GM23338 (cell line): Measurements from ENCODE around the gene TSLP. TPM values are rescaled to one million over a fixed set of nuclear protein-coding genes. Genes with fewer than 3 reads are reported as not detected.

ENCODE experiments used
- ATAC-seq: fragments of 200-7000 bp; cut with Tn5 transposase; 3 replicates; pipeline ENCODE4 v1.9.1; 2020
- DNase-seq: peaks from one replicate; pipeline ENCODE4 v3.0.0-alpha.2; 2015; ENCODE audit warnings: low spot score
- H2AFZ ChIP-seq: fragments of 200-600 bp; sonication (generic); 2 replicates; pipeline ENCODE4 v1.8.0; 2016; ENCODE audit warnings: antibody characterized with exemption, mild to moderate bottlenecking, moderate library complexity
- H3F3A ChIP-seq: fragments of 200-600 bp; sonication (generic); replicated peaks from 2 replicates; pipeline ENCODE4 v1.8.0; 2017; ENCODE audit warnings: antibody characterized with exemption, mixed run types, low read depth
- H3K27ac ChIP-seq: fragments of 200-600 bp; sonication (generic); 2 replicates; pipeline ENCODE4 v1.6.1; 2016; ENCODE audit warnings: low read depth
- H3K27me3 ChIP-seq: fragments of 200-600 bp; sonication (generic); 2 replicates; pipeline ENCODE4 v1.8.0; 2016; ENCODE audit warnings: mild to moderate bottlenecking, mixed run types, moderate library complexity; ENCODE audit not compliant: insufficient read depth
- H3K36me3 ChIP-seq: fragments of 200-600 bp; sonication (generic); 2 replicates; pipeline ENCODE4 v1.8.0; 2016; ENCODE audit warnings: mild to moderate bottlenecking; ENCODE audit not compliant: insufficient read depth
- H3K4me1 ChIP-seq: fragments of 200-600 bp; sonication (generic); 2 replicates; pipeline ENCODE4 v1.8.0; 2016; ENCODE audit warnings: mild to moderate bottlenecking, moderate library complexity; ENCODE audit not compliant: insufficient read depth
- H3K4me2 ChIP-seq: fragments of 200-600 bp; sonication (generic); 2 replicates; pipeline ENCODE4 v1.7.1; 2017; ENCODE audit warnings: mixed run types
- H3K4me3 ChIP-seq: fragments of 200-600 bp; sonication (generic); 2 replicates; pipeline ENCODE4 v1.6.1; 2016; ENCODE audit warnings: mixed run types
- H3K79me2 ChIP-seq: fragments of 200-600 bp; sonication (generic); replicated peaks from 2 replicates; pipeline ENCODE4 v1.8.0; 2017; ENCODE audit warnings: mild to moderate bottlenecking; ENCODE audit not compliant: insufficient read depth
- H3K9me2 ChIP-seq: fragments of 200-600 bp; sonication (generic); 2 replicates; pipeline ENCODE4 v1.8.0; 2017; ENCODE audit not compliant: insufficient read depth
- H4K20me1 ChIP-seq: fragments of 200-600 bp; sonication (generic); replicated peaks from 2 replicates; pipeline ENCODE4 v1.8.0; 2017; ENCODE audit warnings: mild to moderate bottlenecking; ENCODE audit not compliant: insufficient read depth
- H3K27ac Mint-ChIP-seq: 2 replicates; pipeline ENCODE4 v1.8.0; 2020; ENCODE audit warnings: inconsistent platforms, mild to moderate bottlenecking, moderate library complexity, mixed read lengths
- H3K27me3 Mint-ChIP-seq: 3 replicates; pipeline ENCODE4 v1.8.0; 2022; ENCODE audit warnings: low read depth, mild to moderate bottlenecking, moderate library complexity, mixed read lengths, inconsistent platforms; ENCODE audit not compliant: insufficient read depth, poor library complexity
- H3K36me3 Mint-ChIP-seq: 3 replicates; pipeline ENCODE4 v1.8.0; 2021; ENCODE audit warnings: low read depth, mild to moderate bottlenecking, inconsistent platforms, moderate library complexity, mixed read lengths
- H3K4me1 Mint-ChIP-seq: 3 replicates; pipeline ENCODE4 v1.8.0; 2020; ENCODE audit warnings: mild to moderate bottlenecking, inconsistent platforms, mixed read lengths
- H3K4me3 Mint-ChIP-seq: 3 replicates; pipeline ENCODE4 v1.8.0; 2021; ENCODE audit warnings: moderate library complexity, mild to moderate bottlenecking, inconsistent platforms, mixed read lengths
- H3K9me3 Mint-ChIP-seq: 3 replicates; pipeline ENCODE4 v1.8.0; 2020; ENCODE audit warnings: moderate library complexity, mild to moderate bottlenecking, inconsistent platforms, mixed read lengths
- CREB1 ChIP-seq: fragments of 250-450 bp; sonication (Bioruptor Pico); IDR thresholded peaks from 2 replicates; pipeline ENCODE4 v1.5.0; 2020; ENCODE audit warnings: low read depth, mild to moderate bottlenecking, moderate library complexity
- EZH2 ChIP-seq: fragments of 200-600 bp; sonication (generic); IDR thresholded peaks from one replicate; pipeline ENCODE4 v1.8.0; 2017; ENCODE audit warnings: antibody characterized with exemption, mild to moderate bottlenecking, low read depth; ENCODE audit not compliant: unreplicated experiment
- EZH2phosphoT487 ChIP-seq: fragments of 200-600 bp; sonication (generic); IDR thresholded peaks from one replicate; pipeline ENCODE4 v1.8.1; 2018; ENCODE audit warnings: antibody characterized with exemption; ENCODE audit not compliant: unreplicated experiment
- JUNB ChIP-seq: IDR thresholded peaks from one replicate; pipeline ENCODE4 v1.6.1; 2016; ENCODE audit warnings: antibody characterized with exemption; ENCODE audit not compliant: unreplicated experiment
- NANOG ChIP-seq: IDR thresholded peaks from 2 replicates; pipeline ENCODE4 v1.6.1; 2016; ENCODE audit warnings: antibody characterized with exemption, borderline replicate concordance
- POLR2AphosphoS5 ChIP-seq: IDR thresholded peaks from 2 replicates; pipeline ENCODE4 v1.6.1; 2016; ENCODE audit warnings: antibody characterized with exemption, low read depth
- STAT1 ChIP-seq: IDR thresholded peaks from one replicate; pipeline ENCODE4 v1.6.1; 2016; ENCODE audit warnings: antibody characterized with exemption; ENCODE audit not compliant: unreplicated experiment
- ZNF331 ChIP-seq: fragments of 250-450 bp; sonication (Bioruptor Pico); IDR thresholded peaks from 2 replicates; pipeline ENCODE4 v1.5.0; 2020; ENCODE audit warnings: low read depth, mild to moderate bottlenecking, moderate library complexity
- polyA plus RNA-seq: library from polyadenylated mRNA; unstranded; fragments of >200 nt; fragmentation: Nextera tagmentation; extraction: Ambion mirVana; gene quantifications from 2 replicates; pipeline ENCODE4 v1.2.1, GENCODE V29; 2016
- total RNA-seq: library from RNA; depleted of rRNA; stranded (reverse); fragments of >200 nt; shearing (Covaris generic); gene quantifications from 2 replicates; pipeline ENCODE4 v1.2.3, GENCODE V29; 2014
- TF ChIP-seq, protein P1 (sequence below): IDR thresholded peaks from one replicate; pipeline ENCODE4 v1.6.1; 2018; ENCODE audit warnings: antibody characterized with exemption; ENCODE audit not compliant: unreplicated experiment
- TF ChIP-seq, protein P2 (sequence below): IDR thresholded peaks from 2 replicates; pipeline ENCODE4 v1.6.1; 2016; ENCODE audit warnings: antibody characterized with exemption

TSLP gene
- total and polyA plus RNA-seq, 2 experiments from 2014 or later: 0.35 to 1.5 TPM

DNA sequence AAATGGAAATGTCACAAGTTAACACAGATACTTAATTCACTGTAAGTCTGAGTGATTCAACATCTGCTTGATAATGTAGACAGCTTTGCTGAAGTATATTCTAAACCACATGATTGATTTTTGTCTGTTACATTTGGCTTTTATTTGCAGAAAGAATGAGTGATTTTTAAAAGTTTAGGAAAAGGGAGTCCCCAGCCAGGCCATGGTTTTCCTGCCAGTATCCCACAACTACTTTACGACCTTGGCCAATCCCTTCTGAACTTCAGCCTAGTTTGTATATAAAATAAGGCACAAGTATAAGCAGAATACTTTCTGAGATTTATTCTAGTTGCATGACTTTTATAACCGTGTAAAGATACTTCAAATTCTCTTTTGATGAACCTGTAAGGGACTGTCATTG is 47.7 kb downstream of the TSLP start (continued):
- TF ChIP-seq POLR2AphosphoS5 (no peak), CREB1 (CRISPR knock-in tag) (no peak), EZH2 (no peak), NANOG (no peak), ZNF331 (CRISPR knock-in tag) (no peak), STAT1 (no peak), JUNB (no peak)
- TF ChIP-seq, protein P1, sequence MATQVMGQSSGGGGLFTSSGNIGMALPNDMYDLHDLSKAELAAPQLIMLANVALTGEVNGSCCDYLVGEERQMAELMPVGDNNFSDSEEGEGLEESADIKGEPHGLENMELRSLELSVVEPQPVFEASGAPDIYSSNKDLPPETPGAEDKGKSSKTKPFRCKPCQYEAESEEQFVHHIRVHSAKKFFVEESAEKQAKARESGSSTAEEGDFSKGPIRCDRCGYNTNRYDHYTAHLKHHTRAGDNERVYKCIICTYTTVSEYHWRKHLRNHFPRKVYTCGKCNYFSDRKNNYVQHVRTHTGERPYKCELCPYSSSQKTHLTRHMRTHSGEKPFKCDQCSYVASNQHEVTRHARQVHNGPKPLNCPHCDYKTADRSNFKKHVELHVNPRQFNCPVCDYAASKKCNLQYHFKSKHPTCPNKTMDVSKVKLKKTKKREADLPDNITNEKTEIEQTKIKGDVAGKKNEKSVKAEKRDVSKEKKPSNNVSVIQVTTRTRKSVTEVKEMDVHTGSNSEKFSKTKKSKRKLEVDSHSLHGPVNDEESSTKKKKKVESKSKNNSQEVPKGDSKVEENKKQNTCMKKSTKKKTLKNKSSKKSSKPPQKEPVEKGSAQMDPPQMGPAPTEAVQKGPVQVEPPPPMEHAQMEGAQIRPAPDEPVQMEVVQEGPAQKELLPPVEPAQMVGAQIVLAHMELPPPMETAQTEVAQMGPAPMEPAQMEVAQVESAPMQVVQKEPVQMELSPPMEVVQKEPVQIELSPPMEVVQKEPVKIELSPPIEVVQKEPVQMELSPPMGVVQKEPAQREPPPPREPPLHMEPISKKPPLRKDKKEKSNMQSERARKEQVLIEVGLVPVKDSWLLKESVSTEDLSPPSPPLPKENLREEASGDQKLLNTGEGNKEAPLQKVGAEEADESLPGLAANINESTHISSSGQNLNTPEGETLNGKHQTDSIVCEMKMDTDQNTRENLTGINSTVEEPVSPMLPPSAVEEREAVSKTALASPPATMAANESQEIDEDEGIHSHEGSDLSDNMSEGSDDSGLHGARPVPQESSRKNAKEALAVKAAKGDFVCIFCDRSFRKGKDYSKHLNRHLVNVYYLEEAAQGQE: no peak
- TF ChIP-seq, protein P2, sequence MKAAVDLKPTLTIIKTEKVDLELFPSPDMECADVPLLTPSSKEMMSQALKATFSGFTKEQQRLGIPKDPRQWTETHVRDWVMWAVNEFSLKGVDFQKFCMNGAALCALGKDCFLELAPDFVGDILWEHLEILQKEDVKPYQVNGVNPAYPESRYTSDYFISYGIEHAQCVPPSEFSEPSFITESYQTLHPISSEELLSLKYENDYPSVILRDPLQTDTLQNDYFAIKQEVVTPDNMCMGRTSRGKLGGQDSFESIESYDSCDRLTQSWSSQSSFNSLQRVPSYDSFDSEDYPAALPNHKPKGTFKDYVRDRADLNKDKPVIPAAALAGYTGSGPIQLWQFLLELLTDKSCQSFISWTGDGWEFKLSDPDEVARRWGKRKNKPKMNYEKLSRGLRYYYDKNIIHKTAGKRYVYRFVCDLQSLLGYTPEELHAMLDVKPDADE: no peak

DNA sequence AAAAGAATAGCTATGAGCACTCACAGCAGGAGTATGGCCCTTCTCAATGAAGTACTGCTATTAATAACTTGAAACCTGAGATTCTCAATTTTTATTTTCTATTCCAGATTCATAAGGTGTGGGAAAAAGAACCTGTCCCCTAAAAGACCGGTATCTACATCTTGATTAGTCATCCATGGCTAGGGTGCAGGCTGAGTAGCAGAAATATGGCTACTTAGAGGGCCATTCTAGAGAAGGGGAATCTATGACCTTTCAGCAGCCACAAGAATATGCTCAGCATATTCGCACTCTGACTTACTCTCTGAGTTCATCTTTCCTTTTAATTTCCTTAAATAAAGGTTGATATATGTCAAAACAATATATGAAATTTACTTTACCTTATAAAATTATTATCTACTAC is 48.3 kb downstream of the TSLP start:
- Mint-ChIP-seq H3K4me1 (peaks cover 38% of the 10 kb centered on the region), H3K4me3 (no peak overlapping the region), H3K36me3 (peaks cover 40% of the 10 kb centered on the region), H3K9me3 (no peaks in the 10 kb centered on the region), H3K27ac (no peak overlapping the region), H3K27me3 (no peaks in the 10 kb centered on the region)
- no peak overlapping the region for H3K27ac ChIP-seq
- no peaks in the 10 kb centered on the region for H3K9me2 ChIP-seq
- no peaks in the 10 kb centered on the region for H3K27me3 ChIP-seq
- no peaks in the 10 kb centered on the region; the same call in 1 of the 2 replicates for H3K79me2 ChIP-seq
- peaks cover 40% of the 10 kb centered on the region; the same call in 1 of the 2 replicates for H3K36me3 ChIP-seq
- H3K4me1 ChIP-seq: peaks cover 47% of the 10 kb centered on the region
- no peaks in the 10 kb centered on the region for H3F3A ChIP-seq
- H4K20me1 ChIP-seq: no peaks in the 10 kb centered on the region; the same call in 1 of the 2 replicates
- ATAC-seq: no peak
- H3K4me3 ChIP-seq: no peak overlapping the region
- DNase-seq: no peak
- H2AFZ ChIP-seq: no peak overlapping the region
- H3K4me2 ChIP-seq: no peak overlapping the region
- TF ChIP-seq EZH2phosphoT487 (no peak), JUNB (no peak)

DNA sequence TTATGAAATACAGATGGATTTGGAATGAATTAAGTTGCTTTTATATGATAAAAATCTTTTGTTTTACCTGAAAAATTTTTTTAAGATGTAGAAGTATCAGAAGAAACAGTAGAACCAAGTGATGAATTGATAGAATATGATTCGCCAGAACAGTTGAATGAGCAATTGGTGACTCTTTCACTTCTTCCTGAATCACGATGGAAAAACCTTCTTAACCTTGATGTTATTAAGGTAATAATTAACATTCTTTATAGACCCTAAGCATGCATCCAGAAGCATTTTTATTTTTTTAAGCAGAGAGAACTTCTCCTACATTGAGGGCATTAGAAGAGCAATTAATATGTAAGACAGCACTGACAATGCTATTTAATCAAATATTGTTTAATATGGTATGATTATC is 49.4 kb downstream of the TSLP start:
- H3K4me3 Mint-ChIP-seq: no peak overlapping the region
- H3K9me3 Mint-ChIP-seq: no peaks in the 10 kb centered on the region
- no peak overlapping the region for H3K4me3 ChIP-seq
- peaks cover 32% of the 10 kb centered on the region for H3K4me1 Mint-ChIP-seq
- H3K27me3 Mint-ChIP-seq: no peaks in the 10 kb centered on the region
- H3K27me3 ChIP-seq: no peaks in the 10 kb centered on the region
- no peaks in the 10 kb centered on the region; the same call in 1 of the 2 replicates for H3K79me2 ChIP-seq
- H3K9me2 ChIP-seq: no peaks in the 10 kb centered on the region
- no peak overlapping the region for H3K4me2 ChIP-seq
- no peak overlapping the region for H2AFZ ChIP-seq
- H3K36me3 Mint-ChIP-seq: peaks cover 41% of the 10 kb centered on the region
- peaks cover 41% of the 10 kb centered on the region for H3K4me1 ChIP-seq
- ATAC-seq (no peak), DNase-seq (no peak)
- peak overlapping the region; percentile 11; the same call in 1 of the 2 replicates for H3K27ac Mint-ChIP-seq
- H3F3A ChIP-seq: no peaks in the 10 kb centered on the region
- peaks cover 47% of the 10 kb centered on the region; the same call in 1 of the 2 replicates for H3K36me3 ChIP-seq
- no peak overlapping the region for H3K27ac ChIP-seq
- H4K20me1 ChIP-seq: no peaks in the 10 kb centered on the region; the same call in 1 of the 2 replicates
- no peak for TF ChIP-seq ZNF331 (CRISPR knock-in tag)
- no peak for TF ChIP-seq NANOG
- TF ChIP-seq, protein P1: no peak
